Fibroblast of mammary gland (primary cell): ENCODE results near the gene FOXA3.

ENCODE experiments used
- DNase-seq: peaks from one replicate; pipeline ENCODE4 v3.0.0-alpha.2; 2010; ENCODE audit warnings: low read depth
- H3K4me3 ChIP-seq: 2 replicates; pipeline ENCODE4 v1.5.1; 2011; ENCODE audit warnings: low read depth, mild to moderate bottlenecking, low read length, moderate library complexity; ENCODE audit not compliant: control insufficient read depth
- CTCF ChIP-seq: conservative IDR thresholded peaks from 2 replicates; pipeline ENCODE4 v1.5.1; 2011; ENCODE audit warnings: low read depth, low read length, inconsistent platforms; ENCODE audit not compliant: control insufficient read depth, insufficient read depth

The FOXA3 gene

GRCh38 chr19:45920458-45920857 is 56.3 kb downstream of the FOXA3 start:
- DNase-seq: no peak
- no peak for TF ChIP-seq CTCF
- H3K4me3 ChIP-seq: no peak overlapping the region

DNA sequence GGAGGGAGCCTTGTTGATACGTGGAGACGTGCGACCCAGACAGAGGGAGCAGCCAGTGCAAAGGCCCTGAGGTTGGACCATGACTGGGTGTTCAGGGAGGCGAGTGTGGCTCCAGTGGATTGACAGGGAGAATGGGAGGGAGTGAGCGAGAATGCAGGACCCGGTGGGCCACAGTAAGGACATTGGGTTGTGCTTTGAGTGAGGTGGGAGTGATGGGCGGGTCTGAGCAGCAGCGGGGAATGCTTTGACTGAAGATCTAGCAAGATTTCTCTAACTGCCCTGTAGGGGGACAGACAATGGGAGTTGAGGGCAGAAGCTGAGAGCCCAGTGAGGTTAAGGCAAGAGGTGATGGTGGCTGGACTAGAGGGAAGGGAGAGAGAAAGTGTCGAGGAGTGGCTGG is 58.2 kb downstream of the FOXA3 start:
- peak; percentile 21 for TF ChIP-seq CTCF
- peak; percentile 4 for DNase-seq
- H3K4me3 ChIP-seq: no peak overlapping the region
